Cardiac muscle cell (in vitro differentiated cells and primary cell): Measurements from ENCODE around the gene AKT1S1. TPM values are rescaled to one million over a fixed set of nuclear protein-coding genes. Genes with fewer than 3 reads are reported as not detected.

Source experiments
- DNase-seq, 2 donors: peaks; one replicate each; pipeline versions ENCODE4 v3.0.0 to v3.0.0-alpha.2; 2010 to 2017; ENCODE audit warnings: low read depth in 1 of 2, low spot score in 1 of 2
- H3K27ac ChIP-seq: fragments of 200-600 bp; sonication (generic); 2 replicates; pipeline ENCODE4 v1.5.1; 2016
- H3K27me3 ChIP-seq: fragments of 200-600 bp; sonication (generic); 2 replicates; pipeline ENCODE4 v1.6.0; 2016; ENCODE audit warnings: control low read depth
- H3K36me3 ChIP-seq: fragments of 200-600 bp; sonication (generic); 2 replicates; pipeline ENCODE4 v1.5.1; 2016; ENCODE audit warnings: control low read depth
- H3K4me1 ChIP-seq: fragments of 200-600 bp; sonication (generic); 2 replicates; pipeline ENCODE4 v1.8.1; 2017; ENCODE audit warnings: low read depth, mild to moderate bottlenecking, mixed run types
- H3K4me3 ChIP-seq: fragments of 200-600 bp; sonication (generic); 2 replicates; pipeline ENCODE4 v1.5.1; 2016; ENCODE audit warnings: mild to moderate bottlenecking
- H3K9me3 ChIP-seq: fragments of 200-600 bp; sonication (generic); 2 replicates; pipeline ENCODE4 v1.5.1; 2017; ENCODE audit warnings: low read depth, mild to moderate bottlenecking, control low read depth
- CTCF ChIP-seq: IDR thresholded peaks from 2 replicates; pipeline ENCODE4 v1.5.1; 2012; ENCODE audit warnings: low read depth, mild to moderate bottlenecking, low read length
- polyA plus RNA-seq: library from polyadenylated mRNA; unstranded; fragments of >200 nt; fragmentation: Nextera tagmentation; extraction: Ambion mirVana; gene quantifications from 2 replicates; pipeline ENCODE4 v1.2.1, GENCODE V29; 2016
- total RNA-seq: library from RNA; depleted of rRNA; stranded (reverse); fragments of >200 nt; gene quantifications from 2 replicates; pipeline ENCODE4 v1.2.3, GENCODE V29; 2016

Gene AKT1S1
- total and polyA plus RNA-seq, 2 experiments from 2014 or later: 27.5 to 66.2 TPM

GRCh38 chr19:49923055-49924003 is 46.2 kb upstream of the AKT1S1 start:
- Histone ChIP-seq H3K9me3 (no peaks in the 10 kb centered on the region), H3K27ac (no peak overlapping the region), H3K36me3 (peaks cover 6% of the 10 kb centered on the region), H3K27me3 (no peaks in the 10 kb centered on the region), H3K4me1 (peaks cover 3% of the 10 kb centered on the region), H3K4me3 (no peak overlapping the region)
- DNase-seq: no peak
- TF ChIP-seq CTCF: no peak

GRCh38 chr19:49921871-49922795 is 45.0 kb upstream of the AKT1S1 start:
- H3K27ac ChIP-seq: no peak overlapping the region
- TF ChIP-seq CTCF: no peak
- H3K4me3 ChIP-seq: no peak overlapping the region
- H3K27me3 ChIP-seq: no peaks in the 10 kb centered on the region
- no peaks in the 10 kb centered on the region for H3K4me1 ChIP-seq
- no peaks in the 10 kb centered on the region for H3K9me3 ChIP-seq
- DNase-seq: peak in 1 of 2 donors; percentile 50
- H3K36me3 ChIP-seq: peaks cover 6% of the 10 kb centered on the region

- H3K27me3 ChIP-seq: no peaks in the 10 kb centered on the region
- H3K36me3 ChIP-seq: peaks cover 6% of the 10 kb centered on the region
- TF ChIP-seq CTCF: no peak
- H3K4me3 ChIP-seq: no peak overlapping the region
- no peak for DNase-seq
- H3K9me3 ChIP-seq: no peaks in the 10 kb centered on the region
- H3K4me1 ChIP-seq: no peaks in the 10 kb centered on the region
- H3K27ac ChIP-seq: no peak overlapping the region
Observed at GRCh38 chr19:49920624-49921363, 43.6 kb upstream of the AKT1S1 start.

GRCh38 chr19:49918089-49918488 is 40.9 kb upstream of the AKT1S1 start:
- no peak for DNase-seq
- H3K4me3 ChIP-seq: no peak overlapping the region
- no peaks in the 10 kb centered on the region for H3K9me3 ChIP-seq
- H3K4me1 ChIP-seq: no peaks in the 10 kb centered on the region
- TF ChIP-seq CTCF: no peak
- no peaks in the 10 kb centered on the region for H3K36me3 ChIP-seq
- no peak overlapping the region for H3K27ac ChIP-seq
- no peaks in the 10 kb centered on the region for H3K27me3 ChIP-seq
